Vagina (tissue), 2 donors: ENCODE data around the gene GRK3.

Experiments
- POLR2A ChIP-seq, 2 donors: fragments of 450-650 bp; IDR thresholded peaks; one replicate each; pipeline ENCODE4 v1.6.1; 2017; ENCODE audit warnings: antibody characterized with exemption in 2 of 2, mild to moderate bottlenecking in 2 of 2, moderate library complexity in 2 of 2
- TF ChIP-seq, protein P1 (sequence below), 3 experiments: fragments of 450-650 bp in 2 of 3; fragments of 200-600 bp in 1 of 3; sonication (generic) in 1 of 3; IDR thresholded peaks; one replicate each; pipeline ENCODE4 v1.5.1; 2017 to 2019; ENCODE audit warnings: antibody characterized with exemption in 3 of 3, mild to moderate bottlenecking in 2 of 3, moderate library complexity in 2 of 3

DNA sequence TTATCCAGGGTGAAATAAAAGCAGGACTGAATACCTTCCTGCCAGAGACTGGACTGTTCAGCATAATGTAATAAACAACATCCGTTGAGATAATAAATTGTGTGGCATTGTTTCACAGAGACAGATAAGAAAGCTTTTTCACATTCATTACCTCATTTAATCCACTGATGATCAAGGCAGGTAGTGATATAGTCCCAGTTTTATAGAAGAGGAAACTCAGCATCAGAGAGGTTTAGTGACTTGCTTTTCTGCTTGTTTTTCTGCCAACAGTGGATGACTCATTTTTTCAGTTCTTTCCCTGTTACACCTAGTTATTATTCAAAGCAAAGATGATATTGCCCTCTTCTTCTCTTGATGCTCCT is 181.5 kb downstream of the GRK3 start:
- TF ChIP-seq, protein P1, sequence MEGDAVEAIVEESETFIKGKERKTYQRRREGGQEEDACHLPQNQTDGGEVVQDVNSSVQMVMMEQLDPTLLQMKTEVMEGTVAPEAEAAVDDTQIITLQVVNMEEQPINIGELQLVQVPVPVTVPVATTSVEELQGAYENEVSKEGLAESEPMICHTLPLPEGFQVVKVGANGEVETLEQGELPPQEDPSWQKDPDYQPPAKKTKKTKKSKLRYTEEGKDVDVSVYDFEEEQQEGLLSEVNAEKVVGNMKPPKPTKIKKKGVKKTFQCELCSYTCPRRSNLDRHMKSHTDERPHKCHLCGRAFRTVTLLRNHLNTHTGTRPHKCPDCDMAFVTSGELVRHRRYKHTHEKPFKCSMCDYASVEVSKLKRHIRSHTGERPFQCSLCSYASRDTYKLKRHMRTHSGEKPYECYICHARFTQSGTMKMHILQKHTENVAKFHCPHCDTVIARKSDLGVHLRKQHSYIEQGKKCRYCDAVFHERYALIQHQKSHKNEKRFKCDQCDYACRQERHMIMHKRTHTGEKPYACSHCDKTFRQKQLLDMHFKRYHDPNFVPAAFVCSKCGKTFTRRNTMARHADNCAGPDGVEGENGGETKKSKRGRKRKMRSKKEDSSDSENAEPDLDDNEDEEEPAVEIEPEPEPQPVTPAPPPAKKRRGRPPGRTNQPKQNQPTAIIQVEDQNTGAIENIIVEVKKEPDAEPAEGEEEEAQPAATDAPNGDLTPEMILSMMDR (IDR thresholded peaks at IDR 0.05) = no peak
- TF ChIP-seq POLR2A (IDR thresholded peaks at IDR 0.05) = no peak
